HCT116 (cell line): ENCODE data around the gene ABHD2. TPM values are rescaled to one million over a fixed set of nuclear protein-coding genes. Genes with fewer than 3 reads are reported as not detected.

Source experiments
- ATAC-seq: fragments of 200-7000 bp; cut with Tn5 transposase; 2 replicates; pipeline ENCODE4 v1.9.1; 2020; ENCODE audit warnings: mild to moderate bottlenecking, moderate library complexity
- BruUV-seq: library from RNA; stranded (reverse); fragments of 400-500 nt; replicated peaks from 2 replicates; lab custom pipeline; 2021; lab: Mats Ljungman, UMichigan
- CTCF ChIA-PET: fragments of 300-600 bp; sonication (Branson Sonifier 250); formaldehyde crosslinking; loops from one replicate; lab custom pipeline; 2021; ENCODE audit warnings: antibody characterized with exemption; lab: Charles Lee
- POLR2A ChIA-PET: fragments of 300-600, 350-600 bp; sonication (Branson Sonifier 250); formaldehyde crosslinking; loops from one replicate; lab custom pipeline; 2021; ENCODE audit warnings: antibody characterized with exemption; lab: Charles Lee
- RAD21 ChIA-PET, 2 experiments: fragments of 300-600 bp; sonication (Branson Sonifier 250); formaldehyde crosslinking; loops; one replicate each; lab custom pipeline; 2023; ENCODE audit warnings: low total read pairs in 2 of 2; ENCODE audit not compliant: uncharacterized antibody in 2 of 2, unreplicated experiment in 2 of 2, low non-redundant PET in 1 of 2; lab: Charles Lee
- DNase-seq: peaks from one replicate; pipeline ENCODE4 v3.0.0-alpha.2; 2010; ENCODE audit warnings: low read depth, low spot score
- H2AFZ ChIP-seq: fragments of 200-600 bp; shearing (Covaris generic), sonication (generic); 2 replicates; pipeline ENCODE4 v1.6.1; 2017; ENCODE audit warnings: low read depth, mixed run types, mixed read lengths, antibody characterized with exemption, low read length; ENCODE audit not compliant: poor library complexity, severe bottlenecking
- H3K27ac ChIP-seq: 2 replicates; pipeline ENCODE4 v1.5.1; 2012; ENCODE audit warnings: low read depth, low read length
- H3K27me3 ChIP-seq: fragments of 200-600 bp; sonication (generic); 2 replicates; pipeline ENCODE4 v1.6.1; 2016; ENCODE audit warnings: mixed run types, low read length, mixed read lengths; ENCODE audit not compliant: insufficient read depth
- H3K36me3 ChIP-seq, 2 experiments: fragments of 200-500 bp in 1 of 2; fragments of 200-600 bp in 1 of 2; sonication (Bioruptor generic) in 1 of 2; sonication (generic) in 1 of 2; 2 replicates each; pipeline versions ENCODE4 v1.5.1 to v1.6.1; 2014 to 2016; ENCODE audit warnings: low read length in 2 of 2, inconsistent platforms in 1 of 2, mixed read lengths in 1 of 2, mixed run types in 1 of 2; ENCODE audit not compliant: insufficient read depth in 2 of 2, control insufficient read depth in 1 of 2
- H3K4me1 ChIP-seq, 2 experiments: fragments of 200-600 bp in 1 of 2; sonication (generic) in 1 of 2; 2 replicates each; pipeline versions ENCODE4 v1.5.1 to v1.6.1; 2012 to 2017; ENCODE audit warnings: low read length in 2 of 2, inconsistent platforms in 1 of 2, mild to moderate bottlenecking in 1 of 2, mixed read lengths in 1 of 2, mixed run types in 1 of 2, moderate library complexity in 1 of 2; ENCODE audit not compliant: insufficient read depth in 2 of 2, control insufficient read depth in 1 of 2
- H3K4me2 ChIP-seq: fragments of 200-600 bp; sonication (generic); 2 replicates; pipeline ENCODE4 v1.6.1; 2017; ENCODE audit warnings: mixed run types, low read length, mixed read lengths
- H3K4me3 ChIP-seq, 2 experiments: fragments of 200-600 bp in 1 of 2; sonication (generic) in 1 of 2; replicated peaks in 1 of 2; 2 replicates each; pipeline ENCODE4 v1.5.1; 2011 to 2016; ENCODE audit warnings: low read length in 2 of 2, control low read depth in 1 of 2, low read depth in 1 of 2, mild to moderate bottlenecking in 1 of 2, mixed read lengths in 1 of 2, mixed run types in 1 of 2
- H3K79me2 ChIP-seq: fragments of 200-600 bp; sonication (generic); 2 replicates; pipeline ENCODE4 v1.6.1; 2017; ENCODE audit warnings: mild to moderate bottlenecking, mixed run types, low read length, moderate library complexity, mixed read lengths; ENCODE audit not compliant: insufficient read depth
- H3K9ac ChIP-seq: fragments of 200-600 bp; sonication (generic); 2 replicates; pipeline ENCODE4 v1.6.1; 2016; ENCODE audit warnings: low read length, mixed read lengths
- H3K9me2 ChIP-seq: fragments of 200-600 bp; sonication (generic), shearing (Covaris generic); 2 replicates; pipeline ENCODE4 v1.6.1; 2017; ENCODE audit warnings: mixed run types, mild to moderate bottlenecking, moderate library complexity; ENCODE audit not compliant: insufficient read depth
- H3K9me3 ChIP-seq, 2 experiments: fragments of 200-500 bp in 1 of 2; fragments of 200-600 bp in 1 of 2; sonication (Bioruptor generic) in 1 of 2; sonication (generic) in 1 of 2; 2 replicates each; pipeline ENCODE4 v1.6.1; 2014 to 2017; ENCODE audit warnings: low read length in 2 of 2, mixed read lengths in 2 of 2, inconsistent platforms in 1 of 2, low read depth in 1 of 2, mild to moderate bottlenecking in 1 of 2, mixed run types in 1 of 2, moderate library complexity in 1 of 2; ENCODE audit not compliant: control insufficient read depth in 1 of 2, insufficient read depth in 1 of 2
- H4K20me1 ChIP-seq: fragments of 200-600 bp; sonication (generic), shearing (Covaris generic); 2 replicates; pipeline ENCODE4 v1.6.1; 2017; ENCODE audit warnings: mixed run types, mild to moderate bottlenecking, moderate library complexity; ENCODE audit not compliant: insufficient read depth
- CBX3 ChIP-seq: IDR thresholded peaks from 2 replicates; pipeline ENCODE4 v1.6.1; 2012; ENCODE audit warnings: low read depth
- CEBPB ChIP-seq: IDR thresholded peaks from 2 replicates; pipeline ENCODE4 v1.6.1; 2012; ENCODE audit warnings: low read depth
- CTCF ChIP-seq, 3 experiments: fragments of 200-600 bp in 1 of 3; sonication (generic) in 1 of 3; IDR thresholded peaks in 2 of 3; conservative IDR thresholded peaks in 1 of 3; 2 replicates each; pipeline ENCODE4 v1.5.1; 2012 to 2017; ENCODE audit warnings: low read depth in 2 of 3, low read length in 2 of 3, antibody characterized with exemption in 1 of 3, borderline replicate concordance in 1 of 3, control low read depth in 1 of 3, mild to moderate bottlenecking in 1 of 3, mixed read lengths in 1 of 3, mixed run types in 1 of 3, moderate library complexity in 1 of 3; ENCODE audit not compliant: insufficient read depth in 1 of 3
- EZH2phosphoT487 ChIP-seq: fragments of 200-600 bp; IDR thresholded peaks from 2 replicates; pipeline ENCODE4 v1.6.1; 2018; ENCODE audit warnings: antibody characterized with exemption, borderline replicate concordance
- FOSL1 ChIP-seq: IDR thresholded peaks from 2 replicates; pipeline ENCODE4 v1.6.1; 2012; ENCODE audit warnings: low read depth
- JUND ChIP-seq: IDR thresholded peaks from 2 replicates; pipeline ENCODE4 v1.6.1; 2012
- POLR2A ChIP-seq: IDR thresholded peaks from 2 replicates; pipeline ENCODE4 v1.7.0; 2011; ENCODE audit warnings: borderline replicate concordance; ENCODE audit not compliant: insufficient read depth, insufficient read length; ENCODE audit errors: extremely low read depth
- RAD21 ChIP-seq: IDR thresholded peaks from 2 replicates; pipeline ENCODE4 v1.6.1; 2012; ENCODE audit warnings: low read depth, mild to moderate bottlenecking
- REST ChIP-seq: IDR thresholded peaks from 2 replicates; pipeline ENCODE4 v1.6.1; 2012; ENCODE audit warnings: low read depth
- SIN3A ChIP-seq: IDR thresholded peaks from 2 replicates; pipeline ENCODE4 v1.6.1; 2012; ENCODE audit warnings: low read depth
- SP1 ChIP-seq: IDR thresholded peaks from 2 replicates; pipeline ENCODE4 v1.6.1; 2012; ENCODE audit warnings: low read depth
- SRF ChIP-seq: IDR thresholded peaks from 2 replicates; pipeline ENCODE4 v1.6.1; 2012; ENCODE audit warnings: low read depth
- YY1 ChIP-seq: IDR thresholded peaks from 2 replicates; pipeline ENCODE4 v1.6.1; 2011; ENCODE audit warnings: low read length, low read depth, moderate library complexity, mild to moderate bottlenecking; ENCODE audit not compliant: insufficient replicate concordance; ENCODE audit errors: extremely low read depth
- ZFX ChIP-seq: fragments of 450-650 bp; IDR thresholded peaks from 2 replicates; pipeline ENCODE4 v1.6.1; 2017
- ZNF274 ChIP-seq: fragments of 200-500 bp; sonication (Bioruptor generic); IDR thresholded peaks from 2 replicates; pipeline ENCODE4 v1.6.1; 2014; ENCODE audit warnings: mild to moderate bottlenecking, low read depth, low read length, inconsistent platforms
- intact Hi-C: fragments of 100-400 bp; cut with micrococcal nuclease; formaldehyde crosslinking; loops from 2 replicates; pipeline ENCODE4 v1.10.0; 2022
- total RNA-seq: library from RNA; stranded (reverse); gene quantifications from one replicate; pipeline ENCODE4 v1.2.1, GENCODE V29; 2021; ENCODE audit not compliant: unreplicated experiment
- TF ChIP-seq, protein P1 (sequence below): IDR thresholded peaks from 2 replicates; pipeline ENCODE4 v1.6.1; 2012

ABHD2 gene
- total RNA-seq, 1 experiment from 2014 or later: 40.8 TPM

GRCh38 chr15:89187301-89187985, 99.2 kb downstream of the ABHD2 start:
- H3K9me2 ChIP-seq: no peaks in the 10 kb centered on the region
- TF ChIP-seq SIN3A: no peak
- no peak for TF ChIP-seq FOSL1
- no peak for TF ChIP-seq YY1
- no peak for TF ChIP-seq SRF
- TF ChIP-seq CBX3: no peak
- no peak for TF ChIP-seq ZNF274
- TF ChIP-seq REST: no peak
- TF ChIP-seq RAD21: no peak
- TF ChIP-seq, protein P1, sequence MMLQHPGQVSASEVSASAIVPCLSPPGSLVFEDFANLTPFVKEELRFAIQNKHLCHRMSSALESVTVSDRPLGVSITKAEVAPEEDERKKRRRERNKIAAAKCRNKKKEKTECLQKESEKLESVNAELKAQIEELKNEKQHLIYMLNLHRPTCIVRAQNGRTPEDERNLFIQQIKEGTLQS: no peak
- no peak for TF ChIP-seq JUND
- TF ChIP-seq CTCF (IDR thresholded peaks at IDR 0.05 in 2 of 3, conservative IDR thresholded peaks at IDR 0.05 in 1 of 3; ENCODE audit: borderline replicate concordance in 1 of 3, insufficient read depth in 1 of 3, low read depth in 2 of 3, low read length in 2 of 3): no peak
- no peak for TF ChIP-seq POLR2A
- no peak for TF ChIP-seq CEBPB
- no peak for TF ChIP-seq EZH2phosphoT487
- no peak for TF ChIP-seq SP1
- no peak for TF ChIP-seq ZFX
- RAD21 ChIA-PET: no interaction called here
- ATAC-seq (no peak), DNase-seq (no peak)
- H3K27me3 ChIP-seq: no peaks in the 10 kb centered on the region
- POLR2A ChIA-PET: no interaction called here
- no peaks in the 10 kb centered on the region for H3K4me1 ChIP-seq
- H3K9me3 ChIP-seq: no peaks in the 10 kb centered on the region
- no peak overlapping the region for H3K27ac ChIP-seq
- H3K4me2 ChIP-seq: no peak overlapping the region
- intact Hi-C loops: no loop called here
- H3K4me3 ChIP-seq: no peak overlapping the region
- no peak overlapping the region for H2AFZ ChIP-seq
- no TSS peak for BruUV-seq
- CTCF ChIA-PET: interaction anchor here (1.7 kb wide), 1 partner anchor 10 kb away, joined by 6 read pairs; no protein-coding TSS in a partner anchor
- H3K9ac ChIP-seq: no peak overlapping the region
- no peaks in the 10 kb centered on the region for H4K20me1 ChIP-seq
- no peaks in the 10 kb centered on the region for H3K36me3 ChIP-seq
- no peaks in the 10 kb centered on the region for H3K79me2 ChIP-seq
